Measurements from ENCODE around the gene ZNF839.
"Not testable (repeated sequence)": the region's sequence is repeated elsewhere in the genome, so short reads cannot be mapped to it uniquely, and the experiment has no call there.

ZNF839 gene

DNA sequence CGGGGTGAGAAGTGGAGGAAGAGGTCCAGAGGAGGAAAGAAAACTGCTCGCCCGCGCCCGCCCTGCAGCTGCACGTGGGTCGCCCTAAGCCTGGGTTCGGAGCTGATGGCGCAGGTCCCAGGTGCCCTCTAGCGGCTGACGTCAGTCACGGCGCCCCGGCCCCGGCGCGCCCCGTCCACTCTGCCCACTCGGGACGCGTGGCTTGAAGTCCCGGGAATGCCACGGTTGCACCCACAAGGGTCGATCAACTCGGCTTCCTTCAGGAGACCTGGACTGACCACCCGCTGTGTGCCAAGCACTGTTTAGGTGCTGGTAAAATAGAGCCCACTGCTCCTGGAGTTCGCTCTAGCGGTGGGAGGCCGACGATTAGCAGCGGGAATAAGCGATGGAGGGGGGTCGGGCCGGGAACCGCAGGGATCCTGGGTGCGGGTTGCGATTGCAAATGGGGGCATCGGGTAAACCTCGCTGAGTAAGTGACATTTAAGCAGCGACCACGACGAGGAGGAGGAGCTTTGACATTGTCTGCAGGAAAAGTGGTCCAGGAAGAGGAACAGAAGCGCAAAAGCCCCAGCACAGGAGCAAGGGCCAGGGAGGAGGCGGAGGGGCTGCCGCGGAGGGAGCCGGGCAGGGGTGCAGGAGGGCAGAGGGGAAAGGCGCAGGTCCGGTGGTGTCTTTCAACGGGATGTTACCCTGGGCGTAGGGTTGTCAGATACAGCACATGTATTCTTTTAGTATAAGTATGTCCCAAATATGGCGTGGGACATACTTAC is 5.1 kb upstream of the ZNF839 start:
- peak; percentile 55 for DNase-seq

DNA sequence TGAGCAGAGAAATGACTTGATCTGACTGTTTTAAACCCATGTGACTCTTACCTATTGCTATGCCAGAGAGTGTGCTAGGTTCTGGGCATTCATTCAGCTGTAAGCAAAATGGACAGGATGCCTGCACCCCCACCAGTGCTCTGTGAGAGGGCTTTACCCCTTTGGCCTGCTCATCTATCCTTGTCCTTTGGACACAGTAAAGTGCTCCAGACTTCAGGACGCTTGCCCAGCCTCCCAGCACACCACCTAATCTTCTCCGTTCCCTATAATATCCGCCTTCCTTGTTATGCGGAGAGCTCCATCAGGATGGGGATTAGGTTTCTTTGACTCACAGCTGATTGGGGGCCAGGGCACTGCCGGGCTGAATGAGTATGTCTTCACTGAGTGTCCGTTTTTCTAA is 4.4 kb upstream of the ZNF839 start:
- no peak for DNase-seq

DNA sequence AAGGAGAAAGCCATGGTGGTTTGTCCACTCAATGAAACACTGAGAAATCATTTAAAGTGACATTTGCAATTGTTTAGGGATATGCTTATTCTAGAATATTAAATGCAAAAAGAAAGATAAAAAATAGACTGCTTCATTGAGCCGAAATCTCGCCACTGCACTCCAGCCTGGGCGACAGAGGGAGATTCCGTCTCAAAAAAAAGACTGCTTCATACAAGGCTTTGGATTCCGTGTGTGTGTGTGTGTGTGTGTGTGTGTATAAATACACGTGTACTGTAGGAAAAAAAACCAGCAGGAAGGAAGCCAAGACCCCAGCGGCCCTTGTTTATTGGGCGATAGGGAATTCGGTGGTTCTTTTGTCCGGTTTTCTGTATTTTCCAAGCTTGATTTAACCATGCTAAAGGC is 3.2 kb upstream of the ZNF839 start:
- DNase-seq, result peak; percentile 29

DNA sequence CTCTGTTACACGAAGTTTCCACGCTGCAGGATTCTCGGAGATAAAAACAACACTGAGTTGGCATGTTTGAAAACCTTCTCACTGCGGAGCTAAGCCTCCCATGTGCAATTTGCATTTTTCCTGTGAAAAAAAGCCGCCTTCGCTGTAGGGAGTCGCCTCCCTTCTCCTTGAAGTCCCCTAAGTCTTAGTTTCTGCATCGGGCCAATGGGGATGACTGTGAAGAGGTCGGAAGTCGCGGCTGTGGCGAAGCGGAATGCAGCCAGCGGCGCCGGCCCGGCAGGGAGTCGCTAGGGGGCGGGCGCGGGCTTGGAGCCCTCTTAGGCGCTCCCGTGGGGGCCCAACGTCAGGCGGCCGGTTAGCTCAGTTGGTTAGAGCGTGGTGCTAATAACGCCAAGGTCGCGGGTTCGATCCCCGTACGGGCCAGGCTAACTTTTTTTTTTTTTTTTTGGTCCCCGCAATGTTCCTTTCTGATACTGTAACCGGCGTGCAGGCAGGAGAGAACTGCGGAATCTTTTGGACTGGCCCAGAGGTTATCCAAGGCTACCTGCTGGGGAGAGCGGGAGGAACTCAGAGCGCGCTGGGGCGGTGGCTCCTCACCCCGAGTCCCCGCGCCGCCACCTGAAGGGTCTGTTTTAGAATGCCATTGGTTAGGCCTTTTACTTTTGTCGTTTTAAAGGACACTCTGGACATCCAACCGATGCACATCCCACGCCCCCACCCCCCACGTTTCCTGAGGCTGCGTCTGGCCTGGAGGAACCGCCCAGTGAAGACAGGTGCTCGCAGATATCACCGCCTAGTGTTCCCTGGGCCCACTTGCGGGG is 2.6 kb upstream of the ZNF839 start:
- DNase-seq, result peak; percentile 67

DNA sequence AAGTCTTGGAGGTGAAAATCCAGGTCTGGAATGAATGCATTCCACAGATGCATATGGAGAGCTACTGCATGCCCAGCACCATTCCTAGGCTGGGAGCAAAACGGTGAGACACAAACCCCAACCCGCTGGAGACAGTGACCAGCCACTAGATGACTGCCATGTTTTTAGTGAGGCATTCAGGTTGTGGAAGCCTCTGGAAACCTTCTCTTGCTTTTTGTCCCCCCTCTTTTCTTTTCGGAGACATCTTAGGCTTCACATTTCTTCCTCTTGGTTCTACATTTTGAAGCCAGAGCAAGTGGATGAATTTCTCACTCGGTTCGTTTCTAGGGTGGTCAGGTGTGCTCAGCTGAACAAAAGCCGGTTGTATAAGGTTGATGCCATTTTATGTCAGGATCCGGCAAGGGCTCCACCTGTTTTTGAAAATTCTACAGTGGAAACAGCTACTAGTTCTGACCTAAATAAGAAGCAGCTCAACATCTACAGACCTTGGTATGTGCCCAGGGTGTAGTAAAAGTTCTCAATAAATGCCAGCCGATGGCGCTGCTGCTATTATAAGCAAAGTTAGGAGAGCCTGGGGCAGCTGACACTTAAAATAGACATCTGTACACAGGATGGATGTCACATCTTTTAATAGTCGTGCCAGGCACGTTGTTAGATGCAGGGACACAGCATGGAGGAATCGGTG is 1.8 kb upstream of the ZNF839 start:
- peak; percentile 28 for DNase-seq

DNA sequence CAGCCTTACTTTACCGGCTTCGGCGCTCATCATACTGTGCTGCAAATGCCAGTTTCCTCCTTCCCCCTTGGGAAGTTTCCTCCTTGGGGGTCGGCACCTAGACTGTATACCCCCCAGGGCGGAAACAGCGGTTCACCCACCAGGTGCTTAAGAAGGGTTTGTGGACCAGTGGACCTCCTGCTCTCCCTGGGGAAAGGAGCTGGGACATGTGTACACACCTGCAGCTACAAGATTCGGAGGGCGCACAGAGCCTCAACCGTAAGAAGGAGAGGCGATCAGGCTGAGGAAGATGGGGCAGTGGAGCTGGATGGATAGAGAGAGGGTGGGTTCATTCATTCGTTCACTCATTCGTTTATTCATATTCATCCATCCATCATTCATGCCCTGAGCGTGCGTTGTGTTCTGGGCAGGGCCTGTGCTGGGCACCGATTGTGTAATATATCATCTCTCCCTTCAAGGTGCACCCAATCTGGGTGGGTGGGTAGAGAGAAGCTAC is 717 bp upstream of the ZNF839 start:
- DNase-seq, result no peak

DNA sequence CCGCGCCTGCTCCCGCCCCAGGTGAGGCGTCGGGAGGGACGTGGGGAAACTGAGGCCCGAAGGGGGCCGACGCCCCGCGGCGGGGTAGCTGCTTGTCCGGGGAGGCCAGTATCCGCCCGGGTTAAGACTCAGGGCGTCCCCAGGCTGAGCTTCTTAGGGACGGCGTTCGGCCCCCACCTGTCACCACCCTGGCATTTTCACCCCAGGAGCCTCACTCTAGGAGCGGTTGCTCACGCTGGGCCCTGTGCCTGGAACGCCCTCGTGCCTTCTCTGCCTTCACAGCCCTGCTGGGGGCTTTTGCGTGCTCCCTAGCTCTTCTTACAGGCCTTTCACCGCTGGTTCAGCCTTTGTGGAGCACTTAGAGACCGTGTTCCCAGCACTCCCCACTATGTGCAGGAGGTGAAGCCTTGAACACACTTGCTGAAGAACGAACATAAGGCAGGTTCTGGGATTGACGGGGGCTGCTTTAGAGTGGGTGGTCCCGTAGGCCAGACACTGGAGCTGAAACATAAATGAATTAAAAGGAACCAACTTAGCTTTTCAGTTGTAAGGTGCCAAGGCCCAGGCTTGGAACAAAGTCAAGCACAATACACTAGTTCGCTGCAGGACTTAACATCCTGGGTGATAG is 601 bp downstream of the ZNF839 start:
- no peak for DNase-seq

DNA sequence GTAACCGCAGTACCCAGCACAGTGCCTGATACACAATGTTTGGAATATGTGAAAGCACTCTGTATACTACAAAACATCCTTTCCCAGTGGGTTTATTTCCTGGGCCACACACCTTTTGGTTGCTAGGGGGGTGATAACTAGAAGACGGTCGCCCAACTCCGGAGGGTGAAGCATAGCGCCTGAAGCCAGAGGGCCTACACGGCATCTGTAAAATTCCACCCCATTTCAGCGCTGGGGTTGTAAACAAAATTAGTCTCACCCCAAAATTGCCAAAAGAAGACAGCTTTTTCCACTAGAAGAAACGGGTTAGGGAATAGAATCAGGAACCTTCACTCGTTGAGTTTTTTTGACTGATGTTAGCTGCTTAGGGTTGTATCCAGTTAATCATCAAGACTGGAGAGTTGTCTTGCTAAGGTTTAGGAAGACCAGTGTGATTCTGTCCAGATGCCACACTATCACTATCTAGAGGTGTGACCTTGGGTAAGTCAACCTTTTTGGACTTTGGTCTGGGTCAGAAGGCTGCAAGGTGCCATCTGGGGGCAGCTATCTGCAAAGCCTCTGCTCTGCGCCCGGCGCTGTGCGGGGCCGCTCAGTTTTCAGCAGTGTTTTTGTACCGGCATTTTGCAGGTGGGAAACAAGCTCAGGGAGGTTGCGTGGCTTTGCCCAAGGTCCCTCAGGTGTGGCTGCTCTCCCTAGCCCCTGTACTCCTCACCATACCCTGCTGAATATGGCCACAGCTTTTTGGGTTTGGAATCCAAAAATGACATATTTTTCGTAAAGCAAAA is 1.3 kb downstream of the ZNF839 start:
- DNase-seq, result no peak

DNA sequence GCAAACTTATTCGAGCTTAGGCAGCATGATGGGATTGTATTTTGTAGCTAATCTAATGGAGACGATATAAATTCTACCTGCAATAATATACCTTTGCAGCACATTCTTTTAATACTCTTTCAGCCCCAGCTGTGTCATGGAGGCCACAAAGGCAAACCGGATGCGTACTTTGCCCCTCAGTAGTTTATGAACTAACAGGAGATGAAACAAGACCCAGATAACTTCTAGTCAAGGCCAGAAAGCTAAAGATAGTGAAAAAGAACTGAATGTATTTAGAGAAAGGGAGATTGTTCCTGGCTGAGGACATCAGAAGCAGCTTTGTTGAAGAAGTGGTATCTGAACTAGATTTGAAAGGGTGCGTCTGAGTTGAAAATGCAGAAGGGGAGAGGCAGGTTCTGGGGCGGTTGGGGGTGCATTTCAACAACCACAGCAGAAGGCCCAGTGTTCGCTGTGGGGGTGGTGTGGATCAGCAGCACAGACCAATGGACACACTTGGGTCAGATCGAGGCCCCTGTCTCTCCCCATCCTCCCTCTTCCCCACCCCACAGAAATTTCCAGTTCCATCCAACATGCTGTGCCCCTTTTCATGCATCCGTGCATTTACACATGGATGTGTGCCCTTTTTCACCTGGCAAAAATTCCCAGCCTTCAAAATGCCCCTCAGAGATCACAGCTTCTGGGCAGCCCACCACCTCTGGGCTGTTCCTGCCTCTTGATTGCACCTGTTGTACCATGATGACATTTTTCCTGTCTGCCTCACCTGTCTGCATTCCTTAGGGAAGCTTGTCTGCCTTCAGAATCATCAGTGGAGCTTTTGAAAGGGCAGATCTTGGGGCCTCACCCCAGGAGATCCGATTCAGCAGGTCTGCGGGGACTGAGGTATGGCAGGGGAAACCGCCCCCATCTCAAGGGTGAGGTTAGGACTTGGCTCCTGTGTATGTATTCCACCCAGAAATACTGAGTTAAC is 2.2 kb downstream of the ZNF839 start:
- no peak for DNase-seq

DNA sequence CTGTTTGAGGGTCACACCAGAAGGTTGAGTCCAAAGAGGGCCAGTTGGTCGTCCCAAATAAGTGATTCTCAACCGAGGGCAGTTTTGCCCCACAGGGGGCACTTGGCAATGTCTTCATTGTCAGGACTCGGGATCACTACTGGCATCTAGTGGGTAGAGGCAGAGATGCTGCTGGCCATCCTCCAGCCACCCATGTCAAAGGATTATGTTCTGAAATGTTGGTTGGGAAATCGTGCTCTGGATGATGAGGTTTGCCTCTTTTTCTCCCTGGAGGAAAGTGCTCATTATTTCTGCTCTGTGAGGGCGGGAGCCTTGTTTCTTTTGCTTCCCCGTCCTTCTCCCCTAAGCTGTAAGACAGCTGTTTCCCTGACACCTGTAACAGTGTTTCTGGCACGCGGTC is 3.6 kb downstream of the ZNF839 start:
- no peak for DNase-seq

DNA sequence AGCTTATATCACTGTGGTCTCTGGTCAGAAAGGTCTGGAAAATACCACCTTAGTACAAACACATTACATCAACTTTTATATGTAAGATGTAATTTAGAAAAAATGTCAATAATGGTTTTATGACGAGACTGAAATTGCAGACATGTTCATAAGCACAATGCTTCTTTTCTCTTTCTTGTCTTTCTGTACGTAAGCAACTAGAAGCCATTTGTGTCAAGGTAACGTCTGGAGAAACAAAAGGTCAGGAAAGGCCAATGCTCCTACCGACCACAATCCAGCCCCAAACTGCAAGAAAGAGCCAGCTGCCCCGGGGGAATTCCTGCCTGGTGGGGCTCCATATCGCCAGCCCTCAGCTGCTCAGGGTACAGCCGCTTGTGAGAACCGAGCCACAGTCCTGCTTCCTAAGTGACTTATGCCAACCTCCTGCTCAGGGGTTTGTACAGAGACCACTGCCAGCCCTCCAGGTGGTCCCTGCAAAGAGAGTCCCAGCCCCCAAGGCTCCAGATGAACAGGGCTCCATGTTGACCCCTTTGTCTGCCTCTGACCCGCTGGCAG is 6.3 kb downstream of the ZNF839 start:
- DNase-seq, result no peak

DNA sequence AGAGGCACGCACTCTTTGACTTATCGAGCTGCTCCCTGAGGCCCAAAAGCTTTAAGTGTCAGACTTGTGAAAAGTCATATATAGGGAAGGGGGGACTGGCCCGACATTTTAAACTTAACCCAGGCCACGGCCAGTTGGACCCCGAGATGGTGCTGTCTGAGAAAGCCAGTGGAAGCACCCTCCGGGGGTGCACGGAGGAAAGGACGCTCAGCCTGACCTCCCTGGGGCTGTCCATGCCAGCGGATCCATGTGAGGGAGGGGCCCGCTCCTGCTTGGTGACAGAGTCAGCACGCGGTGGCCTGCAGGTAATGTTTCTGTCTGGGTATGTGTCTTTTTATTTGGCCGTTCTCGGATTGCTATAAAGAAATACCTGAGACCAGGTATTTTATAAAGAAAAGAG is 7.0 kb downstream of the ZNF839 start:
- no peak for DNase-seq

DNA sequence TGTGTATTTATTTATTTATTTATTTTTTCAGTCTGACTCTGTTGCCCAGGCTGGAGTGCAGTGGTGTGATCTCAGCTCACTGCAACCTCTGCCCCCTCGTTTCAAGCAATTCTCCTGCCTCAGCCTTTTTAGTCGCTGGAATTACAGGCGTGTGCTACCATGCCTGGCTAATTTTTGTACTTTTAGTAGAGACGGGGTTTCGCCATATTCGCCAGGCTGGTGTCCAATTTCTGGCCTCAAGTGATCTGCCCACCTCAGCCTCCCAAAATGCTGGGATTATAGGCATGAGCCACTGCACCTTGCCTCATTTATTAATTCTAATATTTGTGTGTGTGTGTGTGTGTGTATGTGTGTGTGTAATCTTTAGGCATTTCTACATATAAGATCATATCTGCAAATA is 9.8 kb downstream of the ZNF839 start:
- not testable (repeated sequence) for DNase-seq

DNA sequence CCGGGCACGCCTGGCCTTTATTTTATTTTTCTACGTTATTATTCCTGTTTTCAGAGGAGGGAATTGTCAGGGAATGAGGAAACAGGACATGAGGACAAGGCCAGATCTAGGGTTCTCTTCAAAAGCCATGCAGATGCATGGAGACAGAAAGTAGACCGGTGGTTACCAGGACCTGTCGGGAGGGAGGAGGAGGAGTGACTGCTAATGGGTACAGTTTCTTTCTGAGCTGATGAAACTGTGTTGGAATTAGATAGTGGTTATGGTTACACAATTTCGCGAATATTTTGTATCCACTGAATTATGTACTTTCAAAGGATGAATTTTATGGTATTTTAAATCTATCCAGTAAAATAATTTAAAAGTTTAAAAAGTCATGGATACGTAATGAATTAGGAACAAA is 11.3 kb downstream of the ZNF839 start:
- DNase-seq, result no peak

DNA sequence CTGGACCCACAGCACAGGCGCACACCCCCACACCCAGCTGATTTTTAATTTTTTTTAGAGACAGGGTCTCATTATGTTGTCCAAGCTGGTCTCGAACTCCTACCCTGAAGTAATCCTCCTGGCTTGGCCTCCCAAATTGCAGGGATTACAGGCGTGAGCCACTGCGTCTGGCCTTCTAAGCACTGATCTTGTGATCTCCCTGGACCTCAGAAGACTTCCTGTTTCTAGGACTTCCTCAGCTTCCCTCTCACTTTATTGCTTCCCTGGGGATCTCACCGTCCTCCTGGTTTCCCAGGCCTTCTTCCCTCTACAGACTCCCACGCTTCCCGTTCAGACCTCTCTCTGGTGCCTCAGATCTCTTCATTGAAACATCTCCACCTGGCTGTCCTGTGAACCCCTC is 13.8 kb downstream of the ZNF839 start:
- no peak for DNase-seq

DNA sequence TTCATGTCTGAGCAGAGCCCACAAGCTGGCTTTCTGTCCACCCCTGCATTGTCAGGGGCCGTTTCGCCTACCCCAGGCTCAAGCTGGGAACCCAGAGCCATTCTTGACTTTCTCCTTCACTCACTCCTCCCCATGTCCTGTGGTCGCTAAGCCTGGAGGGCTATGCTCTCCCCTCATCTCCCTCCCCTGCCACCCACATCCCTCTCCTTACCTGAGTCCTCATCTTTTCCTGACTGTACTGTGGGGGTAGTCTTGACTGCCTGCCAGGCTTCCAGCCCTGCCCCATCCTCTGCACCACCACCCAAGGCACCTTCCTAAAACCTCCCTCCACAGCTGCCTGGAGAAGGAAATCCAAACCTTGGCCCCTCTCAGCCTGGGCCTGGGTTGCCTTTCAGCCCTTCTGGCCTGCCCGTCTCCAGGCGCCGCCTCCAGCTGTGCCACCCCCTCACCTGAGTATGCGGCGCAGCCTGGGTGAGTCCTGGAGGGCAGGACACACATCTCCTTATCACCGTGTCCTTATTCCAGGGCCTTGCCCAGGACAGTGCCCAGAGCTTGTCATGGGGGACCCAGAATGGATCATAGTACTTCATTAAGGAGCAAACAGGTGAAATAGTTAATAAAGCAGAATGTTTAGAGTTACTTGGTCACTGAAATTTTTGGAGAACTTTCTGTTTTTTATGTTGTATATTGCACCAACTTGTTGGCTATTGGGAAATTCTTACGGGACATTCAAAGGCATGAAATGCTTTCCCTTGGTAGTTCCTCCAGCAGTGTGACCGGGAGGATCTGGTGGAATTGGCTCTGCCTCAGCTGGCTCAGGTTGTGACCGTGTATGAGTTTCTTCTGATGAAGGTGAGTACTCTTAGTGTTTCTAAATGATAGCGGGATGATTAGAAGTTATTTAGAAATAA is 14.5 kb downstream of the ZNF839 start:
- no peak for DNase-seq

DNA sequence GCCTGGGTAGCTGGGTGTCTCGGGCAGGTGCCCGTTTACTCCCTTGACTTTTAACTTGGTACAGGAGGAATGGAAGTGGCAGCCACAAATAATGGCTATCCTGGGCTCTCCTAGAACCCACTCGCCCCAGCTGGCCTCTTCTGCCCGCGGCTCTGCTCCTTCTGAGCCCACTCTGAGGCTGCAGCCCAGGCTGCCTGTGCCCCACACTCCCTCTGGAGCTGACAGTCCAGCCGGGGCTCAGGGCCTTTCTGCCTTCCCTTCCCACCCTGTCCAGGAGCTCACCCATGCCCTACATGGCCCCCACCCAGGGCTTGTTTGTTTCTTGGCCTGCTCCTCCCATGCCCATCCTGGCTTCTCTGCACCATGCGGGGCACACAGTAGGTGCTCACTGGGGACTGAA is 15.6 kb downstream of the ZNF839 start:
- DNase-seq, result no peak

DNA sequence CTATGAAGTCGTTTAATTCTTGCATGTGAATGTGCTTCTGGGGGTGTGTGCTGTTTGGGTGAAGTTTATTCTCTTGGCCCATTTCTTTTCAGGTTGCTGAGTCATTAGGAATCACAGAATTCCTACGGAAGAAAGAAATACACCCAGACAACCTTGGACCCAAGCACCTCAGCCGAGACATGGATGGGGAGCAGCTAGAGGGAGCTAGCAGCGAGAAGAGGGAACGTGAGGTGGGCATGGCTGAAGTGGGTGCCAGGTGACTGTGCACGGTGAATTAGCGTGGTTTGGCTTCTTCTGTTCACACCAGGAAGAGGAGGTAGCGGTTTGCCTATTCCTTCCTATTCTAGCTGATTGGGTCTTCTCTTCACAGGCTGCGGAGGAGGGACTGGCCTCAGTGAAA is 19.2 kb downstream of the ZNF839 start:
- no peak for DNase-seq

DNA sequence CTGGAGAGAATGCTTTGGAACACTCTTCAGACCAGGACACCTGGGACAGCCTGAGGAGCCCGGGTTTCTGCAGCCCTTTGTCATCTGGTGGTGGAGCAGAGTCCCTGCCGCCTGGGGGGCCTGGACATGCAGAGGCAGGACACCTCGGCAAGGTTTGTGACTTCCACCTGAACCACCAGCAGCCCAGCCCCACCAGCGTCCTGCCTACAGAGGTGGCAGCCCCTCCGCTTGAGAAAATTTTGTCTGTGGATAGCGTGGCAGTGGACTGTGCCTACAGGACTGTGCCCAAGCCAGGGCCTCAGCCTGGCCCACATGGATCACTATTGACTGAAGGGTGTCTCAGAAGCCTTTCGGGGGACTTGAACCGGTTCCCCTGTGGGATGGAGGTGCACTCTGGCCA is 22.0 kb downstream of the ZNF839 start:
- DNase-seq, result no peak

DNA sequence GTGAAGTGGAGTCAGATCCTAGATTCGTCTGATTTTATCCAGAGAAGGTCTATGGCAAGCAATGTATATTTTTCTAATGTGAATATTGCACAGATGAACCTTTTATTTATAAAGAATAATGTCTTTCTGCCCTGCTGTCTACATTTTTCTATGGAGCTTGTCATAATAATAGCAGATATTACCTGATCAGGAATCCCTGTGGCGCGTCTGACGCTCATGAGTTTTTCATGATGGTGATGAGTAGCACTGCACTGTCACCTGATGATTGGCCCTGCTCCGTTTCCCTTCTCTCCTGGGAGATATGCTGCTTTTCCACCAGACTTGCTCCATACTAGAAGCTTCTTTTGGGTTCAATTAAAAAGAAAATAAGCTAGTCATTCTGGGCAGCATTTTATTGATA is 22.7 kb downstream of the ZNF839 start:
- no peak for DNase-seq

All from DMS 273 treated with DMSO at 0.1 percent for 48 hours (cell line).